Measurements from ENCODE around the gene NME3.

Gene NME3

DNA sequence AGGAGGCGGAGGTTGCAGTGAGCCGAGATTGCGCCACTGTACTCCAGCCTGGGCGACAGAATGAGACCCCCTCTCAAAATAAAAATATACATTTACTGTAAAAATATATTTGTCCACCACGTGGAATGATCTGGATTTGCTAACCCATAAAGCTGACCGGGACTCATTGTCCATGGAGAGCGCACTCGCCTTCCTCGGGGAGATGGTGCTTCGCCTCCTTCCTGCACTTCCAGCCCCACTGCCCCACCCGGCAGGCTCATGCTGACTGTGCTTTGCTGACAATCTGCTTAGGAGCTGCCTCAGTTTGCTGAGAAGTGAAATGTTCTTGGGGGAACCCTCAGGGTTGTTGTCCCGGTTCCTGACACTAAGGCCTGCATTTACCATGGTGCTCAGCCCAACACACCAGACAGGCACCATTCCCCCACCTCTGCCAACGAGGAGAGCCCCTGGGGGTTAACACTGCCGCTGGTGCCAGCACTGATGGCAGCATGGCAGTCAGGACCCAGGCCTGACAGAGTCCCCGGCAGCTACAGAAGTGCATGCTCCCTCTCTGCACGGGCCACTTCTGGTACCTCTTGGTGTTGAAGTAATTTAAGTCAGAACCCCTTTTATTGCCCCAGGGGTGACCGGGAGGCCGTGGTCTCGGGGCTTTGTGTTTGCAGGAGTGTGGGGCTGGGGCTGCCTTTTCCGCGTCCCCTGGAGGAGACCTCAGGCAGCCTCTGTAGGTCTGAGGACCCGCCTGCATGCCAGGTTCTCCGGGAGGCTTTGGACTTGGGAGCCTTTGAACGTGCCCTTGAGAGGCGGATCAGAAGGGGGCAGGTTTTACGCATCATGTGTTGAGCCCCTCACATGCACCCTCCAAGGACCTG, 13.9 kb upstream of the NME3 start:
- Histone ChIP-seq H3K4me3 (ENCODE audit: insufficient read length, low read depth) (no peak overlapping the region), H3K36me3 (ENCODE audit: insufficient read depth, insufficient read length, low read length) (peaks cover 70% of the 10 kb centered on the region), H3K9ac (ENCODE audit: insufficient read length, low read depth) (peak overlapping the region; percentile 32), H3K27me3 (ENCODE audit: insufficient read depth, insufficient read length) (no peaks in the 10 kb centered on the region), H3K9me3 (ENCODE audit: insufficient read depth, low read length) (no peaks in the 10 kb centered on the region), H3K4me1 (ENCODE audit: insufficient read depth, insufficient read length) (peaks cover 9% of the 10 kb centered on the region)
- TF ChIP-seq YY1 (IDR thresholded peaks at IDR 0.05; ENCODE audit: insufficient read depth, insufficient read length) (no peak), ZNF274 (IDR thresholded peaks at IDR 0.05; ENCODE audit: low read depth, low read length) (no peak), SUZ12 (IDR thresholded peaks at IDR 0.05; ENCODE audit: extremely low read depth, insufficient read depth, insufficient read length) (no peak)
- DNase-seq (ENCODE audit: low read depth, low spot score), result no peak

DNA sequence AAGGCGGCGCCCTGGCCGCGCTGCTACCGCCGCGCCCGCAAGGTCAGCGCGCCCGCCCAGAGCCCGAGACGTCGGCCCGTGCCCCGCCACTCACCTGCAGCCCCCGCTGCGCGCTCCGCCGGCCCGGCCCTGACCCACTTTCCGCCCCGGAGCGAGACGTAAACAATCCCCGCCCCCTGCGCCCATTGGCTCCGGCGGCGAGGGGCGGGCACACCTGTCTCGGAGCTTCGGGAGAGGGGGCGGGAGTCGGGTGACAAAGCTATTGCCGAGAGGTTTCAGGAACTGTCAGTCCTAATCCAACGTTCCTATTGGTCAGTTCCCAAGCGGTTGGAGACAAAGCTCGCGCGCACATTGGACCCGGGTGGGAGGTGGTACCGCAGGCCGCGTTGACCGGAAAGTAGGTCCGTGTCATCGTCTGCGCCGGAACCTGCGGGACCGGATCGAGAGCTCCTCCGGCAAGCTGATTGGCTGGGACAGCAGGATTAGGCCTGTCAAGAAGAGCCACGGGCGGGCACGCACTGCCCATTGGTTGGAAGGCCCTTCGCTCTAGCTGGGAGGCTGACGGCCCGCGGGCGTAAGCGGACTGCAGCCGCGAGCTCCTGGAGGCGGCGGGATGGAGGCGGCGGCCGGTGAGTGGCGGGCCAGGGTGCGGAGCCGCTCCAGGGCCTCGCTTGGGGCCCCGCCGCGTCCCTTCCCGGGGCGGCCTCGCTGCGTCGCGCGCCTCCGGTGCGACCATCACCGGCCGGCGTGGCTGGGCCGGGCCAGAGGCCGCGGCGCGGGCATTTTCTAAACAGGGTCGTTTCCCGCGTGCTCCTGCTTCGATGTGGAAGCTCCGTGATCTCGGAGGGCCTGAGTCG, 11.3 kb upstream of the NME3 start, which contains the start of the genes NUBP2 and SPSB3:
Gene NUBP2, plus strand, starts transcription at position 553 of the 857 bp plus-strand sequence. Its CDS starts 61 bp downstream, at position 614.
Gene SPSB3, minus strand, starts transcription at position 164 of the 857 bp plus-strand sequence. CDS start 1,088 bp downstream, outside the sequence.
- peaks cover 18% of the 10 kb centered on the region for H3K4me1 ChIP-seq (ENCODE audit: insufficient read depth, insufficient read length)
- H3K9ac ChIP-seq (ENCODE audit: insufficient read length, low read depth), result peak within 1 kb of the TSS; percentile 92
- H3K36me3 ChIP-seq (ENCODE audit: insufficient read depth, insufficient read length, low read length), result peaks cover 70% of the 10 kb centered on the region
- H3K9me3 ChIP-seq (ENCODE audit: insufficient read depth, low read length), result no peaks in the 10 kb centered on the region
- peak within 1 kb of the TSS; percentile 79 for H3K4me3 ChIP-seq (ENCODE audit: insufficient read length, low read depth)
- H3K27me3 ChIP-seq (ENCODE audit: insufficient read depth, insufficient read length), result no peaks in the 10 kb centered on the region
- no peak for TF ChIP-seq YY1 (IDR thresholded peaks at IDR 0.05; ENCODE audit: insufficient read depth, insufficient read length)
- no peak for TF ChIP-seq ZNF274 (IDR thresholded peaks at IDR 0.05; ENCODE audit: low read depth, low read length)
- no peak for TF ChIP-seq SUZ12 (IDR thresholded peaks at IDR 0.05; ENCODE audit: extremely low read depth, insufficient read depth, insufficient read length)
- DNase-seq (ENCODE audit: low read depth, low spot score), result peak; percentile 99

DNA sequence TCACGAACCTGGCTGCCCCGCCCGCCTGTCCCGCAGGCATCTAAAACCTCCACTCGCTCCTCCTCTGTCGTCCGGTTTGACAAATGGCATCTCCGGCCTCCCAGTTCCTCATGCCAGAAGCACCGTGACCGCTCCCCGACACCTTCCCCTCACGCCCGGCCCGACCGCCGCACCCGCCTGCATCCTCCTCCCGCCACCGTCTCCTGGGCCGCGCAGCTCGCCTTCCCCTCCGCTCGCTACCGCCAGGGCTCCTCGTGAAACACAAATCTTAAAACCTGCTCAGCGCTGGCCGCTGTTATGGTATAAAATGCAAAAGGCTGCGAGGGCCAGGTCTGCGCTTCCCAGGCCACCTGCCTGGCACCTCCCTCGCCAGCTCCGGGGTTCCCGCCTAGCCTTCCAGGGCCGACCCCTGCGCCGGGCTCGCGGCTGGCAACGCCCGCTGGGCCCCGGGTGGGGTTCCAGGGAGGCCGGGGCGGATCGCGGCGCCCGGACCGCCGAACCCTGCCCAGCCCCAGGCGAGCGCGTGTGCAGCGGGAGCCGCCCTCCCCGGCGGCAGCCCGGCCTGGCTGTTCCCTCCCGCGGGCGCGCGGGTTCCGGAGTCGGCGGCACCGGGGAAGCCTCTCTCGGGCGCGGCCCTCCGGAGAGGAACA, 10.5 kb upstream of the NME3 start:
- Histone ChIP-seq H3K9ac (ENCODE audit: insufficient read length, low read depth) (peak overlapping the region; percentile 89), H3K9me3 (ENCODE audit: insufficient read depth, low read length) (no peaks in the 10 kb centered on the region), H3K27me3 (ENCODE audit: insufficient read depth, insufficient read length) (no peaks in the 10 kb centered on the region), H3K4me1 (ENCODE audit: insufficient read depth, insufficient read length) (peaks cover 18% of the 10 kb centered on the region), H3K36me3 (ENCODE audit: insufficient read depth, insufficient read length, low read length) (peaks cover 70% of the 10 kb centered on the region), H3K4me3 (ENCODE audit: insufficient read length, low read depth) (peak overlapping the region; percentile 76)
- DNase-seq (ENCODE audit: low read depth, low spot score), result no peak
- no peak for TF ChIP-seq ZNF274 (IDR thresholded peaks at IDR 0.05; ENCODE audit: low read depth, low read length)
- TF ChIP-seq YY1 (IDR thresholded peaks at IDR 0.05; ENCODE audit: insufficient read depth, insufficient read length), result no peak
- TF ChIP-seq SUZ12 (IDR thresholded peaks at IDR 0.05; ENCODE audit: extremely low read depth, insufficient read depth, insufficient read length), result no peak

DNA sequence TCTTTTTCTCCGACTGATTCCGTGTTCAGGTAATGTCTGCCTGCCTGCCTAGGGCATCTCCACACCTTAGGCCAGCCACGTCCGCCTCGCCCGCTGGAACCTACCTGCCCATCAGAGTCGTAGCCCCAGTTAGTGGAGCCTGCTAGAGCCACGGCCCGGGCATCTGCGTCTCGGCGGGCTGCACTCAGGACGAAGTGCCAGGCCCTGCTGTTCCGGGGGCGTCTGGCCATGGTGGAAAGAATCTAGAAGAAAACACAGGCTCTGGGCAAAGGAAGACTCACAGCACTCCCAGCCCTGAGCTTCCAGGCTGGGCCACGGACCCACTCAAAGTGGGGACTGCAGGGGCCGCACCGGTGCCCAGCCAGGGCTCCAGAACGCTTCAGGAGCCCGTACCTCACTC, 9.9 kb upstream of the NME3 start:
- Histone ChIP-seq H3K9ac (ENCODE audit: insufficient read length, low read depth) (peak overlapping the region; percentile 89), H3K9me3 (ENCODE audit: insufficient read depth, low read length) (no peaks in the 10 kb centered on the region), H3K36me3 (ENCODE audit: insufficient read depth, insufficient read length, low read length) (peaks cover 70% of the 10 kb centered on the region), H3K4me3 (ENCODE audit: insufficient read length, low read depth) (peak overlapping the region; percentile 76), H3K27me3 (ENCODE audit: insufficient read depth, insufficient read length) (no peaks in the 10 kb centered on the region), H3K4me1 (ENCODE audit: insufficient read depth, insufficient read length) (peaks cover 18% of the 10 kb centered on the region)
- TF ChIP-seq SUZ12 (IDR thresholded peaks at IDR 0.05; ENCODE audit: extremely low read depth, insufficient read depth, insufficient read length), result no peak
- no peak for TF ChIP-seq YY1 (IDR thresholded peaks at IDR 0.05; ENCODE audit: insufficient read depth, insufficient read length)
- no peak for TF ChIP-seq ZNF274 (IDR thresholded peaks at IDR 0.05; ENCODE audit: low read depth, low read length)
- no peak for DNase-seq (ENCODE audit: low read depth, low spot score)

DNA sequence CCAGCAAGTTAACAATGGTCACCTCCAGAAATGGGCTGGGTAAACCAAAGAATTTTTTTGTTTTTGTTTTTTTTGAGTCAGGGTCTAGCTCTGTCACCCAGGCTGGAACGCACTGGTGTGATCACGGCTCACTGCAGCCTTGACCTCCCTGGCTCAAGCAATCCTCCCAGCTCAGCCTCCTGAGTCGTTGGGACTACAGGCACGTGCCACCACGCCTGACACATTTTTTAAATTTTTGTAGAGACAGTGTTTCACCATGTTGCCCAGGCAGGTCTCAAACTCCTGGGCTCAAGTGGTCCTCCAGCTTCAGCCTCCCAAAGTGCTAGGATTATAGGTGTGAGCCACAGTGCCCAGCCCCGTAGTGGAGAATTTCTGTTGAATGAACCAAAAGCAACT, 9.3 kb upstream of the NME3 start:
- Histone ChIP-seq H3K4me3 (ENCODE audit: insufficient read length, low read depth) (no peak overlapping the region), H3K27me3 (ENCODE audit: insufficient read depth, insufficient read length) (no peaks in the 10 kb centered on the region), H3K36me3 (ENCODE audit: insufficient read depth, insufficient read length, low read length) (peaks cover 70% of the 10 kb centered on the region), H3K9ac (ENCODE audit: insufficient read length, low read depth) (peak overlapping the region; percentile 89), H3K9me3 (ENCODE audit: insufficient read depth, low read length) (no peaks in the 10 kb centered on the region), H3K4me1 (ENCODE audit: insufficient read depth, insufficient read length) (peaks cover 18% of the 10 kb centered on the region)
- no peak for DNase-seq (ENCODE audit: low read depth, low spot score)
- TF ChIP-seq ZNF274 (IDR thresholded peaks at IDR 0.05; ENCODE audit: low read depth, low read length), result no peak

DNA sequence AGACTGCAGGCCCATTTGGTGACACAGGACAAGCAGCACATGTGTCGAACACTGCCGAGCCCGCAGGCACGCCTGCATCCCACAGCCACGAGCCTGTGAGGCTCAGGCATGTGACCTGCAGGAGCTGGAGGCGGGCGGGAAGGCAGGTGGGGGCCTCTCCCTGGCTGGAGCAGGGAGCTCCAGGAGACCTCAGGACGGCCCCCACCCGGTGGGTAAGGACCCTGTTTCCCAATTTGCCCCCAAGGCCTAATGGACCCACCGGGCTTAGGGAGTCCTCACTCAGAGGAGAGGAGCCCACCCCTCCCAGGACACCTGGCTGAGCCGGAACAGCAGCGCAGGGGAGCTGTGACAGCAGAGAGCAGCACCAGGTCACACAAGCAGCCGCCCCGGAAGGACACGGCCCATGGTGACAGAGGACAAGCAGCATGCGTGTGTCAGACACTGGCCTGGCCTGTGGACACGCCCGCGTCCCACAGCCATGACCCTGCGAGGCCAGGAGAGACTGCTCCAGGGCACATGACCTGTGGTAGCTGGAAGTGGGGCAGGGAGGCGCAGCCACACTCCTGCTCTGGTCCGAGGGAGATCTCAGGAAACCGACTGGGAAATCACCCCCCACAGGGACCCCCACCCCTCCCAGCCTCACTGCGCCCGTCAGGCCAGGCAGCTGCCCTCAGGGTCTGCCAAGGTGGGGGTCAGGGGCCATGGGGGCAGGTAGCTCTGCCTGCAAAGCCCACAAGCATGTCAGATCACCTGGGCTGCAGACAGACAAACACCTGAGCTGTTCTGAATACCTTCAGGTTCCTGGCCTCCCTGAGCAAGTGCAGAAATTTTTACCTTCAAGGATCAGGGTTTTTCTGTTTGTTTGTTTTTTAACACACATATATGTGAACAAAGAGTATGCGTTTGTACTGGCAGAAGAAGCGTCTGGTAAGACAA, 8.7 kb upstream of the NME3 start:
- no peak overlapping the region for H3K4me3 ChIP-seq (ENCODE audit: insufficient read length, low read depth)
- H3K36me3 ChIP-seq (ENCODE audit: insufficient read depth, insufficient read length, low read length), result peaks cover 70% of the 10 kb centered on the region
- H3K9ac ChIP-seq (ENCODE audit: insufficient read length, low read depth), result peak overlapping the region; percentile 28
- no peak for TF ChIP-seq SUZ12 (IDR thresholded peaks at IDR 0.05; ENCODE audit: extremely low read depth, insufficient read depth, insufficient read length)
- no peak for TF ChIP-seq YY1 (IDR thresholded peaks at IDR 0.05; ENCODE audit: insufficient read depth, insufficient read length)
- no peak for DNase-seq (ENCODE audit: low read depth, low spot score)
- H3K27me3 ChIP-seq (ENCODE audit: insufficient read depth, insufficient read length), result no peaks in the 10 kb centered on the region
- peaks cover 20% of the 10 kb centered on the region for H3K4me1 ChIP-seq (ENCODE audit: insufficient read depth, insufficient read length)
- H3K9me3 ChIP-seq (ENCODE audit: insufficient read depth, low read length), result no peaks in the 10 kb centered on the region

Measured in NT2/D1 (cell line).